MM.1S (cell line): Measurements from ENCODE around the gene NCEH1.

Experiments used
- DNase-seq: peaks from one replicate; pipeline ENCODE4 v3.0.0-alpha.2; 2015
- H2AFZ ChIP-seq: fragments of 300-600 bp; sonication (generic); 2 replicates; pipeline ENCODE4 v1.6.0; 2016; ENCODE audit warnings: antibody characterized with exemption, low read length
- H3F3A ChIP-seq: fragments of 300-600 bp; sonication (generic); 2 replicates; pipeline ENCODE4 v1.6.1; 2016; ENCODE audit warnings: mild to moderate bottlenecking, antibody characterized with exemption, low read length, moderate library complexity, mixed read lengths; ENCODE audit not compliant: insufficient read depth
- H3K27ac ChIP-seq: fragments of 300-600 bp; sonication (generic); 2 replicates; pipeline ENCODE4 v1.5.1; 2016; ENCODE audit warnings: mild to moderate bottlenecking, low read length
- H3K27me3 ChIP-seq: fragments of 300-600 bp; sonication (generic); replicated peaks from 2 replicates; pipeline ENCODE4 v1.6.0; 2016; ENCODE audit warnings: low read length; ENCODE audit not compliant: insufficient read depth
- H3K36me3 ChIP-seq: fragments of 300-600 bp; sonication (generic); replicated peaks from 2 replicates; pipeline ENCODE4 v1.6.1; 2016; ENCODE audit warnings: mild to moderate bottlenecking, low read length, mixed read lengths; ENCODE audit not compliant: insufficient read depth
- H3K4me1 ChIP-seq: fragments of 300-600 bp; sonication (generic); 2 replicates; pipeline ENCODE4 v1.6.1; 2016; ENCODE audit warnings: low read length, mixed read lengths
- H3K4me2 ChIP-seq: fragments of 300-600 bp; sonication (generic); 2 replicates; pipeline ENCODE4 v1.6.0; 2016; ENCODE audit warnings: low read depth, low read length
- H3K4me3 ChIP-seq: fragments of 300-600 bp; sonication (generic); 2 replicates; pipeline ENCODE4 v1.5.1; 2016; ENCODE audit warnings: low read length, mixed read lengths
- H3K79me2 ChIP-seq: fragments of 300-600 bp; sonication (generic); 2 replicates; pipeline ENCODE4 v1.6.1; 2016; ENCODE audit warnings: mixed run types, low read length, mixed read lengths
- H3K9ac ChIP-seq: fragments of 300-600 bp; sonication (generic); 2 replicates; pipeline ENCODE4 v1.6.1; 2016; ENCODE audit warnings: low read length, mixed read lengths
- H3K9me2 ChIP-seq: fragments of 300-600 bp; sonication (generic); replicated peaks from 2 replicates; pipeline ENCODE4 v1.6.1; 2016; ENCODE audit warnings: mild to moderate bottlenecking, low read length, mixed read lengths; ENCODE audit not compliant: insufficient read depth
- H3K9me3 ChIP-seq: fragments of 300-600 bp; sonication (generic); replicated peaks from 2 replicates; pipeline ENCODE4 v1.6.1; 2016; ENCODE audit warnings: mild to moderate bottlenecking, low read length, mixed read lengths; ENCODE audit not compliant: insufficient read depth
- H4K20me1 ChIP-seq: fragments of 300-600 bp; sonication (generic); 2 replicates; pipeline ENCODE4 v1.6.1; 2016; ENCODE audit warnings: mild to moderate bottlenecking, low read length, moderate library complexity, mixed read lengths; ENCODE audit not compliant: insufficient read depth
- EZH2 ChIP-seq: fragments of 300-600 bp; sonication (generic); optimal IDR thresholded peaks from 2 replicates; pipeline ENCODE3; 2017; ENCODE audit warnings: low read depth, mild to moderate bottlenecking, antibody characterized with exemption, low read length, mixed read lengths
- EZH2phosphoT487 ChIP-seq: fragments of 300-600 bp; sonication (generic); IDR thresholded peaks from 2 replicates; pipeline ENCODE4 v1.6.1; 2018; ENCODE audit warnings: antibody characterized with exemption, low read length
- TF ChIP-seq, protein P1 (sequence below): fragments of 300-600 bp; sonication (generic); IDR thresholded peaks from 2 replicates; pipeline ENCODE4 v1.5.1; 2016; ENCODE audit warnings: antibody characterized with exemption, low read length, mixed read lengths

Gene NCEH1

DNA sequence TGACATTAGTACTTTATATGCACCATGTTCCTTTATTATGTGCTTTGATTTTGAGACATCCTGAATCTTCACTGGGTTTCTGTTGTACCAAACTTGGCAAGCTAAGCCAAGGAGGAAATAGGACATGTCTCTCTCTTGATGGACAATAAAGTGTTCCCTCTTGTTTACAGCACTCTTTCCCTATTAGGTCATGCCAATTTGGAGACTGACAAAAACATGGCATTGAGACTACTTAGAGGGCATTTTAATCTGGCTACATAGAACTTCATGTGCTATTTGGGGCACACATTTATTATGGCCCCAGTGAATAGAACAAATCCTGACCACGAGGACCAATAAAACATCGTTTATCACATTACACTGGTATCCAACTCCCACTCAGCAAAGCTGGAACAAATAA is 102.3 kb downstream of the NCEH1 start:
- no peak for DNase-seq
- H3K9me2 ChIP-seq: no peaks in the 10 kb centered on the region
- no peaks in the 10 kb centered on the region for H3K9me3 ChIP-seq
- H3K36me3 ChIP-seq: no peaks in the 10 kb centered on the region
- H3F3A ChIP-seq: no peaks in the 10 kb centered on the region
- H3K4me3 ChIP-seq: no peak overlapping the region
- no peak overlapping the region for H3K27ac ChIP-seq
- no peak overlapping the region for H2AFZ ChIP-seq
- TF ChIP-seq, protein P1, sequence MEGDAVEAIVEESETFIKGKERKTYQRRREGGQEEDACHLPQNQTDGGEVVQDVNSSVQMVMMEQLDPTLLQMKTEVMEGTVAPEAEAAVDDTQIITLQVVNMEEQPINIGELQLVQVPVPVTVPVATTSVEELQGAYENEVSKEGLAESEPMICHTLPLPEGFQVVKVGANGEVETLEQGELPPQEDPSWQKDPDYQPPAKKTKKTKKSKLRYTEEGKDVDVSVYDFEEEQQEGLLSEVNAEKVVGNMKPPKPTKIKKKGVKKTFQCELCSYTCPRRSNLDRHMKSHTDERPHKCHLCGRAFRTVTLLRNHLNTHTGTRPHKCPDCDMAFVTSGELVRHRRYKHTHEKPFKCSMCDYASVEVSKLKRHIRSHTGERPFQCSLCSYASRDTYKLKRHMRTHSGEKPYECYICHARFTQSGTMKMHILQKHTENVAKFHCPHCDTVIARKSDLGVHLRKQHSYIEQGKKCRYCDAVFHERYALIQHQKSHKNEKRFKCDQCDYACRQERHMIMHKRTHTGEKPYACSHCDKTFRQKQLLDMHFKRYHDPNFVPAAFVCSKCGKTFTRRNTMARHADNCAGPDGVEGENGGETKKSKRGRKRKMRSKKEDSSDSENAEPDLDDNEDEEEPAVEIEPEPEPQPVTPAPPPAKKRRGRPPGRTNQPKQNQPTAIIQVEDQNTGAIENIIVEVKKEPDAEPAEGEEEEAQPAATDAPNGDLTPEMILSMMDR: no peak
- TF ChIP-seq EZH2 (no peak), EZH2phosphoT487 (no peak)
- no peak overlapping the region for H3K4me2 ChIP-seq
- H3K27me3 ChIP-seq: no peaks in the 10 kb centered on the region
- H3K79me2 ChIP-seq: no peaks in the 10 kb centered on the region
- H3K4me1 ChIP-seq: no peaks in the 10 kb centered on the region
- H3K9ac ChIP-seq: no peak overlapping the region
- H4K20me1 ChIP-seq: no peaks in the 10 kb centered on the region

DNA sequence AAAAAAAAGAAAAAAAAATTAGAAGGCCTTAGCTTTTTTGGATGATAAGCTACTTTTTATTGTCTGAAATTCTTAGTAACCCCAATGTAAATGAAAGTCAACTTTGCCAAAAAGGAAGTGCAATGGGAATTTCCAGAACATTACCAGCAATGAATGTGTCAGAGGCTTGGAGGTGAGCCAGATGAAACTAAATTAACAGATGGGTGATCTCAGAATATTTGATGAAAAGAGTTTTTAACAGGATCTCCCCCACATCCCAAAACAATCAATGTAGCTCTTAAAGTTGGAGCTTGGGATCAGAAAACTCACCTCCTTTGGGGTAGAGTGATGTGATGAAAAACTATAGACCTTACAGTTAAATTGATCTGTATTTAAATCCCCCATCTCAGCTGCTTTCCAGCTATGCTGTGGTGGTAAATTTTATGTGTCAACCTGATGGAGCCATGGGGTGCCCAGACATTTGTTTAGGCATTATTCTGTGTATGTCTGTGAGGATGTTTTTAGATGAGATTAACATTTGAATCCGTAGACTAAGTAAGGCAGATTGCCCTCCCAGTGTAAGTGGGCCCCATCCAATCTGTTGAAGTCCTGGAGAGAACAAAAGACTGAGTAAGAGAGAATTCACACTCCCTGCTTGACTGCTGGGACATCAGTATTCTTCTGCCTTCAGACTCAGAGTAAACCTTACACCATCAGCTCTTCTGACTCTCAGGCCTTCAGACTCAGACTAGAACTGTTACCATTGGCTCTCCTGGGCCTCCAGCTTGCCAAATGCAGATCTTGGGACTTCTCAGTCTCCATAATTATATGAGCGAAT is 103.4 kb downstream of the NCEH1 start:
- Histone ChIP-seq H3K79me2 (no peaks in the 10 kb centered on the region), H3K9me2 (no peaks in the 10 kb centered on the region), H3K4me3 (no peak overlapping the region), H3K4me2 (no peak overlapping the region), H3K9me3 (no peaks in the 10 kb centered on the region), H3K27ac (no peak overlapping the region), H3K4me1 (no peaks in the 10 kb centered on the region), H3K36me3 (no peaks in the 10 kb centered on the region), H3F3A (no peaks in the 10 kb centered on the region), H2AFZ (no peak overlapping the region), H4K20me1 (no peaks in the 10 kb centered on the region), H3K27me3 (no peaks in the 10 kb centered on the region), H3K9ac (no peak overlapping the region)
- no peak for TF ChIP-seq EZH2
- TF ChIP-seq, protein P1: no peak
- no peak for TF ChIP-seq EZH2phosphoT487
- no peak for DNase-seq

DNA sequence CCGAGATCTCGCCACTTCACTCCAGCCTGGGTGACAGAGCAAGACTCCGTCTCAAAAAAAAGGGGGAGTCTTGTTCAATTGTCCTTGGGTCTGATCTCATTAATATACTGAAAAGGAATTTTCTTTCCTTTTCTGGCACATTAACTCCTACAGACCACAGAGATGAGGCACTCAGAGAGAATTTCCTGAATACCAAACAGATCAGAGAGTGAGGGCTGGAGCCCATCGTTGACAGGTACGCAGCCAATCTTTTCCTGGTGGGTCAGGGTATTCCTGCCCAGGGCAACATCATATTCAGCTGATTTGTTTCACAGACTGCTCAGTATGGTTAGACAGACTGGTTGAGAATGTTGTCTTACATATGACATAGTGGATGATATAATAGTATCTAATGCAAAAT is 104.8 kb downstream of the NCEH1 start:
- no peak for DNase-seq
- H3K9me3 ChIP-seq: no peaks in the 10 kb centered on the region

More for the DNA sequence above, 104.8 kb downstream of the NCEH1 start:
- no peak overlapping the region for H3K9ac ChIP-seq
- H3K4me2 ChIP-seq: no peak overlapping the region
- no peaks in the 10 kb centered on the region for H3F3A ChIP-seq
- no peaks in the 10 kb centered on the region for H3K4me1 ChIP-seq
- TF ChIP-seq EZH2 (no peak), EZH2phosphoT487 (no peak)
- TF ChIP-seq, protein P1: no peak
- H3K27me3 ChIP-seq: no peaks in the 10 kb centered on the region
- no peaks in the 10 kb centered on the region for H3K36me3 ChIP-seq
- no peaks in the 10 kb centered on the region for H3K79me2 ChIP-seq
- no peaks in the 10 kb centered on the region for H4K20me1 ChIP-seq
- H2AFZ ChIP-seq: no peak overlapping the region
- H3K27ac ChIP-seq: no peak overlapping the region
- H3K9me2 ChIP-seq: no peaks in the 10 kb centered on the region
- H3K4me3 ChIP-seq: no peak overlapping the region
